GM12892 (cell line): ENCODE results near the gene DOCK4.

Experiments used
- POLR2A ChIP-seq: IDR thresholded peaks from 2 replicates; pipeline ENCODE4 v1.6.1; 2011; ENCODE audit warnings: low read depth, low read length, control low read depth
- POLR2AphosphoS5 ChIP-seq: IDR thresholded peaks from 2 replicates; pipeline ENCODE4 v1.6.1; 2011; ENCODE audit warnings: low read depth, low read length, control low read depth

- TF ChIP-seq POLR2A, result no peak
- TF ChIP-seq POLR2AphosphoS5, result no peak
Observed at GRCh38 chr7:111955616-111956015, 250.6 kb downstream of the DOCK4 start.
